Ovary (tissue), 9 donors: Measurements from ENCODE around the gene FEM1C. TPM values are rescaled to one million over a fixed set of nuclear protein-coding genes. Genes with fewer than 3 reads are reported as not detected.

Source experiments
- DNase-seq, 5 donors: peaks; one replicate each; pipeline ENCODE4 v3.0.0-alpha.2; 2019 to 2020
- H3K27ac ChIP-seq, 2 donors: fragments of 200-600 bp; one replicate each; pipeline versions ENCODE4 v1.5.1 to v1.8.0; 2019 to 2022
- H3K27me3 ChIP-seq: fragments of 200-600 bp; one replicate; pipeline ENCODE4 v1.8.0; 2022
- H3K36me3 ChIP-seq: fragments of 200-600 bp; sonication (generic); one replicate; pipeline ENCODE4 v1.5.1; 2019
- H3K4me1 ChIP-seq: one replicate; pipeline ENCODE4 v1.8.1; 2013; ENCODE audit warnings: mild to moderate bottlenecking, moderate library complexity; ENCODE audit not compliant: insufficient read depth
- H3K4me3 ChIP-seq: fragments of 200-600 bp; sonication (generic); one replicate; pipeline ENCODE4 v1.5.1; 2017
- H3K9me3 ChIP-seq, 2 donors: fragments of 200-600 bp in 1 of 2; sonication (generic) in 1 of 2; one replicate each; pipeline versions ENCODE4 v1.5.1 to v1.8.1; 2013 to 2019; ENCODE audit warnings: mild to moderate bottlenecking in 1 of 2, moderate library complexity in 1 of 2
- EP300 ChIP-seq: sonication (generic); formaldehyde crosslinking; IDR thresholded peaks from one replicate; pipeline ENCODE4 v1.6.1; 2017; ENCODE audit warnings: antibody characterized with exemption
- POLR2A ChIP-seq: fragments of 450-650 bp; IDR thresholded peaks from one replicate; pipeline ENCODE4 v1.6.1; 2017; ENCODE audit warnings: antibody characterized with exemption, mild to moderate bottlenecking, moderate library complexity
- WGBS, 3 donors: extraction: QIAGEN DNeasy Blood & Tissue Kit in 1 of 3; methylation state at CpG; one replicate each; pipeline versions ENCODE4 v1.1.5 to v1.1.7; 2013 to 2017; 5-methylcytosine and 5-hydroxymethylcytosine counted together
- intact Hi-C, 4 donors: fragments of 100-400 bp; cut with DNase I; formaldehyde crosslinking; loops; one replicate each; pipeline versions ENCODE4 v1.11.0 to v1.15.1; 2022 to 2023
- polyA plus RNA-seq, 2 donors: library from polyadenylated mRNA; stranded (reverse); fragments of 200-250 nt in 1 of 2; fragments of 350-450 nt in 1 of 2; fragmentation: Illumina TruSeq in 1 of 2; extraction: RNeasy Lipid Tissue Mini Kit (QIAGEN cat#74804) in 1 of 2; gene quantifications; one replicate each; pipeline ENCODE4 v1.2.3, GENCODE V29; 2013 to 2014
- total RNA-seq, 7 donors: library from RNA; depleted of rRNA in 2 of 7; stranded (reverse); fragments of >200 nt in 2 of 7; fragmentation: NEBNext Ultra II Directional in 3 of 7; extraction: Animal tissue kit (Norgen Biotek cat#: 25700) in 3 of 7; gene quantifications; one replicate each; pipeline versions ENCODE4 v1.1.0 to v1.2.4, GENCODE V29; 2016 to 2023
- TF ChIP-seq, protein P1 (sequence below), 3 donors: fragments of 450-650 bp in 2 of 3; fragments of 200-600 bp in 1 of 3; IDR thresholded peaks; one replicate each; pipeline versions ENCODE4 v1.5.1 to v1.8.0; 2016 to 2022; ENCODE audit warnings: antibody characterized with exemption in 3 of 3, mild to moderate bottlenecking in 1 of 3
- donor health status: DM: no; HTN: no; CAD: no; lungs with moderate emphysema.
- donor health status: DM: no; HTN: no; CAD: no.
- donor health status: Bipolar disorder and iron deficiency.
- donor health status: DM: yes; HTN: yes; CAD: no.
- donor health status: DM: no; HTN: no; CAD: no.
- donor health status: DM: yes; HTN: yes; CAD: no.

The FEM1C gene
- total and polyA plus RNA-seq, 9 donors = 6.5 to 16.6 (median 14.5) TPM

DNA sequence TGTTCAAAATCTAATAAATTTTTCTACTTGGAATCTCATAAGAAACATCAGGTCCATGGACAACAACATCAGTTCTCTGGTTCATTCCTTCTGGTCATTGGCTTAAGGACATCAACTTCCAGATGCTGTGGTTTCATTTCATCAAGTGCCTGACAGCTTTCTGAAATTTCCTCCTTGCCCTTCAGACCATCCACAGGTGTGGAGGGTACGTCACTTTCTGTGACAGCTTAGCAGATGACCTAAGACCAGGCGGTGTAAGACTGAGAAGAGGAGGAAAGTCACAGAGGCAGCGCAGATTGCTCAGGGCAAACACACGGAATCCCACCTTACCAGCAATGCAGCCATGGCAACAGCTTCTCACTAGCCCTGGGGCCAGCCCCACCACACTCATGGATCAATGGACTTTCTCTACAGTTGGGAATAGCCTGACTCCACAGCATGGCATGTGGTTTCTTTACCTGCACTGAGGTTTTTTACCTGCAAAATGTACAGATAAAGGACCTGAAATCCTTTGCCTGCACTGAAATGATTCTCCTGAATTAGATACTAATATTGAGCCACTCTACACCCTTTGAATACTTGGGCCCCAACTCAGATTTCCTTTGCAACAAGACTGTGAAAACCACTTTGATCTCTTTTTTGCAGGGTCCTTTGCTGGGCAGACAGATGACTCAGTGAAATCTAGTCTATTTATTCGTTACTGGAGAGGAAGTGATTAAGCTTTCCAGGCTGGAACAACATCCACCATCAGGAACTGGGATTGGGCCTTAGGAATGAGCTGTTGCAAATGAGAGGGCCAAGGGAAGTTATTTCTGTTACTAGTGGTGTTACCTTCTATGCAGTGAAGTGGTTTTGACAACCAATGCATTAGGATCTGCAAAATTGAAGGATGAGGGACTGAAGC lies 30.8 kb upstream of the FEM1C start:
- Histone ChIP-seq H3K9me3 (no peaks in the 10 kb centered on the region), H3K4me3 (no peak overlapping the region), H3K27me3 (no peaks in the 10 kb centered on the region), H3K36me3 (no peaks in the 10 kb centered on the region), H3K4me1 (no peaks in the 10 kb centered on the region), H3K27ac (no peak overlapping the region)
- DNase-seq = no peak
- TF ChIP-seq, protein P1, sequence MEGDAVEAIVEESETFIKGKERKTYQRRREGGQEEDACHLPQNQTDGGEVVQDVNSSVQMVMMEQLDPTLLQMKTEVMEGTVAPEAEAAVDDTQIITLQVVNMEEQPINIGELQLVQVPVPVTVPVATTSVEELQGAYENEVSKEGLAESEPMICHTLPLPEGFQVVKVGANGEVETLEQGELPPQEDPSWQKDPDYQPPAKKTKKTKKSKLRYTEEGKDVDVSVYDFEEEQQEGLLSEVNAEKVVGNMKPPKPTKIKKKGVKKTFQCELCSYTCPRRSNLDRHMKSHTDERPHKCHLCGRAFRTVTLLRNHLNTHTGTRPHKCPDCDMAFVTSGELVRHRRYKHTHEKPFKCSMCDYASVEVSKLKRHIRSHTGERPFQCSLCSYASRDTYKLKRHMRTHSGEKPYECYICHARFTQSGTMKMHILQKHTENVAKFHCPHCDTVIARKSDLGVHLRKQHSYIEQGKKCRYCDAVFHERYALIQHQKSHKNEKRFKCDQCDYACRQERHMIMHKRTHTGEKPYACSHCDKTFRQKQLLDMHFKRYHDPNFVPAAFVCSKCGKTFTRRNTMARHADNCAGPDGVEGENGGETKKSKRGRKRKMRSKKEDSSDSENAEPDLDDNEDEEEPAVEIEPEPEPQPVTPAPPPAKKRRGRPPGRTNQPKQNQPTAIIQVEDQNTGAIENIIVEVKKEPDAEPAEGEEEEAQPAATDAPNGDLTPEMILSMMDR (IDR thresholded peaks at IDR 0.05) = no peak
- TF ChIP-seq EP300 = no peak
- no peak for TF ChIP-seq POLR2A
- intact Hi-C loops = no loop called here
- WGBS, 3 donors = 83 to 87% (median 84%) methylated on average over 5 of the region's 5 CpGs

DNA sequence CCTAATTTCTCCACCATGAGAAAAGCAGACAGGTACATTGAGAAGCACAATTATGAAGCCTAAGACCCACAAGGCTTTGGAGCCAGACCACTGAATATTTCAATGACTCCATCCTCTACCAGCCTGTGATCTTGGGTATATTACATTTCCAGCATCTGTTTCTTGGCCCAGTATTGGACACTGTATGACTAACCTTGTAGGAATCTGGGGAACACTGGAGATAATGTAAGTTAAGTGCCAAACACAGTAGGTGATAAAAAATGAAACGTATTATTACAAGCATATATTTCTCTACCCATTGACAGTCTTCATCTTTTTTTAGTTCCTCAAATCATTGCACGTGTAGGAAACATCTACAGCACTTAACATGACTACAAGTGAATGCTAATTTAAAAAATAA lies 28.6 kb upstream of the FEM1C start:
- intact Hi-C loops = no loop called here
- no peak for DNase-seq
- no peak overlapping the region for H3K4me3 ChIP-seq
- no peaks in the 10 kb centered on the region for H3K4me1 ChIP-seq
- H3K27ac ChIP-seq = no peak overlapping the region
- no peaks in the 10 kb centered on the region for H3K27me3 ChIP-seq
- 59 to 68% (median 66%) methylated on average over 2 of the region's 2 CpGs for WGBS, 3 donors
- H3K36me3 ChIP-seq = no peaks in the 10 kb centered on the region
- TF ChIP-seq POLR2A = no peak
- TF ChIP-seq EP300 = no peak
- TF ChIP-seq, protein P1 (IDR thresholded peaks at IDR 0.05) = no peak
- H3K9me3 ChIP-seq = no peaks in the 10 kb centered on the region

- Histone ChIP-seq H3K4me1 (no peaks in the 10 kb centered on the region), H3K9me3 (no peaks in the 10 kb centered on the region), H3K27me3 (no peaks in the 10 kb centered on the region), H3K36me3 (no peaks in the 10 kb centered on the region), H3K27ac (no peak overlapping the region), H3K4me3 (no peak overlapping the region)
- no peak for DNase-seq
- WGBS, 3 donors = 86% methylated on average over 5 of the region's 5 CpGs
- TF ChIP-seq, protein P1 (IDR thresholded peaks at IDR 0.05) = no peak
- no peak for TF ChIP-seq POLR2A
- TF ChIP-seq EP300 = no peak
- intact Hi-C loops = no loop called here
Measured at GRCh38 chr5:115571441-115571878, 26.9 kb upstream of the FEM1C start.

DNA sequence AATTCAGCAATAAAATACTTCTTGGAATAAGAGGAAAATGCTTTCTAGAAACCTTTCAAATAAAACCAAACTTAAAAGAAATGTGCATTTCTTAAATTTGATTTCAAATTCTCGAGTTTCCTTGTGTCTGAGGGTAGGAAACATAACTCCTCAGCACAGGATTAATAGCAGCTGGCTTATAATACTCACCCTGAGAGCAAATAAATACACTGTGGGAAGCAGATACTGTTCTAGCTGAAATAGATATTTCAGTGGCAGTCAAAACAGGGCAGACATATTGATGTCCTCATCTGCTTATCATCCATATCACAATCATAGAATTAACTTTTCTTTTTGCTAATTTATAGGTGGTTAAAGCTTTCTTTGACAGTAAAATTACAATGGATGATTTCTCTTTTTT lies 24.1 kb upstream of the FEM1C start:
- Histone ChIP-seq H3K27me3 (no peaks in the 10 kb centered on the region), H3K36me3 (no peaks in the 10 kb centered on the region), H3K4me3 (no peak overlapping the region), H3K4me1 (no peaks in the 10 kb centered on the region), H3K9me3 (no peaks in the 10 kb centered on the region), H3K27ac (no peak overlapping the region)
- 32 to 53% (median 38%) methylated on average over 1 of the region's 1 CpG for WGBS, 3 donors
- intact Hi-C loops = no loop called here
- TF ChIP-seq, protein P1 (IDR thresholded peaks at IDR 0.05) = no peak
- TF ChIP-seq POLR2A (no peak), EP300 (no peak)
- no peak for DNase-seq
